Stimulated activated CD4-positive, alpha-beta T cell treated with anti-CD3 and anti-CD28 coated beads, TNF-alpha, amount 100 ng/mL, for 1 hour (primary cell): Measurements from ENCODE around the gene SUN3.
A peak's percentile ranks its signal among the peaks of the same experiment; 100 is the strongest.

ENCODE experiments used
- DNase-seq, 3 donors: peaks; one replicate each; pipeline ENCODE4 v3.0.0-alpha.2; 2020; ENCODE audit warnings: low read depth in 3 of 3, low spot score in 1 of 3

The SUN3 gene

GRCh38 chr7:47979832-47980181, 49.1 kb downstream of the SUN3 start:
- no peak for DNase-seq

GRCh38 chr7:47979145-47979831, 49.6 kb downstream of the SUN3 start, which contains the start of gene HUS1:
HUS1 (minus strand) TSS chr7:47979615; CDS start chr7:47979519, 96 bp downstream.
- peak; percentile 81 to 90 (median 87) for DNase-seq

GRCh38 chr7:47978790-47979144, 50.1 kb downstream of the SUN3 start:
- DNase-seq, result no peak

- DNase-seq, result no peak
Observed at GRCh38 chr7:47973739-47974138, 55.2 kb downstream of the SUN3 start.

- DNase-seq, result no peak
Observed at GRCh38 chr7:47970761-47971160, 58.1 kb downstream of the SUN3 start.

- peak in 1 of 3 donors; percentile 44 for DNase-seq
Observed at GRCh38 chr7:47968847-47969774, 59.8 kb downstream of the SUN3 start.

GRCh38 chr7:47967708-47968107, 61.2 kb downstream of the SUN3 start:
- no peak for DNase-seq

- DNase-seq, result no peak
Observed at GRCh38 chr7:47967123-47967522, 61.8 kb downstream of the SUN3 start.

- DNase-seq, result no peak
Observed at GRCh38 chr7:47965456-47965855, 63.5 kb downstream of the SUN3 start.

- no peak for DNase-seq
Observed at GRCh38 chr7:47962262-47962661, 66.6 kb downstream of the SUN3 start.

GRCh38 chr7:47957156-47957555, 71.8 kb downstream of the SUN3 start:
- no peak for DNase-seq

GRCh38 chr7:47956220-47956619, 72.7 kb downstream of the SUN3 start:
- DNase-seq, result no peak

- no peak for DNase-seq
Observed at GRCh38 chr7:47954231-47954911, 74.5 kb downstream of the SUN3 start.

GRCh38 chr7:47953822-47954221, 75.1 kb downstream of the SUN3 start:
- DNase-seq, result no peak

- no peak for DNase-seq
Observed at GRCh38 chr7:47952224-47952623, 76.7 kb downstream of the SUN3 start.

GRCh38 chr7:47951374-47951773, 77.5 kb downstream of the SUN3 start:
- DNase-seq, result no peak

- no peak for DNase-seq
Observed at GRCh38 chr7:47950714-47951113, 78.2 kb downstream of the SUN3 start.

GRCh38 chr7:47949703-47950102, 79.2 kb downstream of the SUN3 start:
- no peak for DNase-seq

- DNase-seq, result no peak
Observed at GRCh38 chr7:47948141-47948790, 80.6 kb downstream of the SUN3 start, which contains the start of gene PKD1L1. PKD1L1 (minus strand) TSS chr7:47948466; CDS start chr7:47948440, 26 bp downstream.

- DNase-seq, result no peak
Observed at GRCh38 chr7:47947355-47947749, 81.6 kb downstream of the SUN3 start.
